H1 (cell line): ENCODE measurements around the gene TDRD12. TPM values are rescaled to one million over a fixed set of nuclear protein-coding genes. Genes with fewer than 3 reads are reported as not detected.

ENCODE experiments used
- CTCF ChIA-PET: fragments of 300-600 bp; sonication (Branson Sonifier 250); formaldehyde crosslinking; loops from one replicate; lab custom pipeline; 2021; ENCODE audit not compliant: partially characterized antibody; lab: Charles Lee
- POLR2A ChIA-PET: fragments of 300-600 bp; sonication (Branson Sonifier 250); formaldehyde crosslinking; loops from one replicate; lab custom pipeline; 2021; ENCODE audit warnings: inconsistent platforms; ENCODE audit not compliant: partially characterized antibody; lab: Charles Lee
- DNase-seq, 2 experiments: peaks; one replicate each; pipeline versions ENCODE4 v3.0.0 to v3.0.0-alpha.2; 2010 to 2022; ENCODE audit warnings: low spot score in 2 of 2, low read depth in 1 of 2, mixed read lengths in 1 of 2
- FAIRE-seq: peaks from 2 replicates; lab custom pipeline; 2011; peaks lifted over from hg19 to GRCh38; lab: Jason Lieb, UNC
- H2AFZ ChIP-seq: 2 replicates; pipeline ENCODE4 v1.8.1; 2012; ENCODE audit warnings: low read length, inconsistent platforms
- H2AK5ac ChIP-seq: 2 replicates; pipeline ENCODE4 v1.6.1; 2013; ENCODE audit warnings: low read depth, low read length
- H2BK120ac ChIP-seq: replicated peaks from 2 replicates; pipeline ENCODE3; 2013; ENCODE audit warnings: low read depth, low read length, inconsistent platforms
- H2BK12ac ChIP-seq: 2 replicates; pipeline ENCODE4 v1.6.1; 2013; ENCODE audit warnings: low read depth, low read length
- H2BK15ac ChIP-seq: 2 replicates; pipeline ENCODE4 v1.6.1; 2013; ENCODE audit warnings: low read length
- H2BK20ac ChIP-seq: 2 replicates; pipeline ENCODE4 v1.6.1; 2013; ENCODE audit warnings: low read length
- H2BK5ac ChIP-seq: 2 replicates; pipeline ENCODE4 v1.6.1; 2013; ENCODE audit warnings: low read depth, low read length
- H3K14ac ChIP-seq: 2 replicates; pipeline ENCODE4 v1.6.1; 2013; ENCODE audit warnings: inconsistent platforms; ENCODE audit not compliant: insufficient read length
- H3K18ac ChIP-seq: 2 replicates; pipeline ENCODE4 v1.6.1; 2013; ENCODE audit warnings: low read length; ENCODE audit errors: extremely low read depth
- H3K23ac ChIP-seq: 2 replicates; pipeline ENCODE4 v1.6.1; 2013; ENCODE audit warnings: inconsistent platforms; ENCODE audit not compliant: insufficient read length
- H3K23me2 ChIP-seq: 2 replicates; pipeline ENCODE4 v1.6.1; 2013; ENCODE audit warnings: low read depth, low read length
- H3K27ac ChIP-seq: 2 replicates; pipeline ENCODE4 v1.6.1; 2011; ENCODE audit warnings: low read depth, low read length, inconsistent platforms
- H3K27me3 ChIP-seq, 4 experiments: replicated peaks in 1 of 4; 1 replicate in 1 of 4; 2 replicates in 3 of 4; pipeline versions ENCODE4 v1.6.1 to v1.8.1; 2011 to 2013; ENCODE audit warnings: low read length in 3 of 4, mild to moderate bottlenecking in 3 of 4, inconsistent platforms in 2 of 4, mixed read lengths in 2 of 4, moderate library complexity in 1 of 4; ENCODE audit not compliant: control insufficient read depth in 3 of 4, insufficient read depth in 3 of 4; ENCODE audit errors: extremely low read depth in 1 of 4
- H3K36me3 ChIP-seq, 4 experiments: 2 replicates each; pipeline versions ENCODE4 v1.6.1 to v1.8.1; 2011 to 2013; ENCODE audit warnings: mild to moderate bottlenecking in 4 of 4, low read length in 3 of 4, moderate library complexity in 2 of 4, control low read depth in 1 of 4, inconsistent platforms in 1 of 4; ENCODE audit not compliant: insufficient read depth in 4 of 4, control insufficient read depth in 2 of 4
- H3K4ac ChIP-seq: replicated peaks from 2 replicates; pipeline ENCODE3; 2013; ENCODE audit warnings: low read length, low read depth, mixed read lengths, inconsistent platforms; ENCODE audit not compliant: insufficient read length
- H3K4me1 ChIP-seq, 4 experiments: replicated peaks in 1 of 4; 1 replicate in 1 of 4; 2 replicates in 3 of 4; pipeline versions ENCODE4 v1.6.1 to v1.8.1; 2011 to 2013; ENCODE audit warnings: low read length in 3 of 4, inconsistent platforms in 2 of 4, mixed read lengths in 1 of 4; ENCODE audit not compliant: insufficient read depth in 4 of 4, control insufficient read depth in 3 of 4
- H3K4me2 ChIP-seq, 2 experiments: 2 replicates each; pipeline versions ENCODE4 v1.6.1 to v1.8.1; 2011 to 2013; ENCODE audit warnings: low read depth in 2 of 2, low read length in 2 of 2, control low read depth in 1 of 2, inconsistent platforms in 1 of 2, mild to moderate bottlenecking in 1 of 2; ENCODE audit not compliant: insufficient read depth in 1 of 2
- H3K4me3 ChIP-seq, 4 experiments: fragments of 200-600, 300-600 bp in 1 of 4; sonication (generic), shearing (Covaris generic), sonication (Bioruptor Twin) in 1 of 4; 2 replicates each; pipeline versions ENCODE4 v1.5.1 to v1.8.1; 2011 to 2016; ENCODE audit warnings: low read length in 4 of 4, low read depth in 3 of 4, control low read depth in 2 of 4, inconsistent platforms in 2 of 4, mild to moderate bottlenecking in 2 of 4, mixed read lengths in 1 of 4, moderate library complexity in 1 of 4; ENCODE audit not compliant: insufficient read depth in 2 of 4; ENCODE audit errors: extremely low read depth in 1 of 4
- H3K56ac ChIP-seq: replicated peaks from 2 replicates; pipeline ENCODE3; 2013; ENCODE audit warnings: low read depth, mild to moderate bottlenecking, mixed read lengths, low read length, inconsistent platforms; ENCODE audit not compliant: insufficient read length
- H3K79me1 ChIP-seq: 2 replicates; pipeline ENCODE4 v1.6.1; 2013; ENCODE audit warnings: low read depth, low read length, control low read depth
- H3K79me2 ChIP-seq, 2 experiments: 2 replicates each; pipeline versions ENCODE4 v1.6.1 to v1.8.1; 2012 to 2013; ENCODE audit warnings: low read length in 2 of 2, mild to moderate bottlenecking in 2 of 2, inconsistent platforms in 1 of 2; ENCODE audit not compliant: insufficient read depth in 2 of 2, control insufficient read depth in 1 of 2
- H3K9ac ChIP-seq, 4 experiments: replicated peaks in 1 of 4; 1 replicate in 1 of 4; 2 replicates in 3 of 4; pipeline versions ENCODE4 v1.6.1 to v1.8.1; 2011 to 2013; ENCODE audit warnings: low read depth in 3 of 4, low read length in 3 of 4, control low read depth in 2 of 4, mild to moderate bottlenecking in 2 of 4, moderate library complexity in 2 of 4, inconsistent platforms in 1 of 4; ENCODE audit errors: extremely low read depth in 1 of 4
- H3K9me3 ChIP-seq, 2 experiments: 2 replicates each; pipeline versions ENCODE4 v1.6.1 to v1.8.1; 2012 to 2013; ENCODE audit warnings: mild to moderate bottlenecking in 2 of 2, moderate library complexity in 2 of 2, control low read depth in 1 of 2, inconsistent platforms in 1 of 2, low read depth in 1 of 2, low read length in 1 of 2, mixed read lengths in 1 of 2; ENCODE audit not compliant: insufficient read depth in 2 of 2
- H4K20me1 ChIP-seq, 2 experiments: replicated peaks in 1 of 2; 2 replicates each; pipeline versions ENCODE3 to v1.8.1; 2011 to 2013; ENCODE audit warnings: inconsistent platforms in 2 of 2, low read length in 2 of 2, mild to moderate bottlenecking in 1 of 2; ENCODE audit not compliant: insufficient read depth in 2 of 2, control insufficient read depth in 1 of 2
- H4K5ac ChIP-seq: 2 replicates; pipeline ENCODE4 v1.6.1; 2013; ENCODE audit warnings: low read length, low read depth, mixed read lengths, inconsistent platforms; ENCODE audit not compliant: insufficient read length
- H4K8ac ChIP-seq: 2 replicates; pipeline ENCODE4 v1.8.0; 2013; ENCODE audit warnings: mild to moderate bottlenecking, moderate library complexity, low read length, inconsistent platforms; ENCODE audit not compliant: insufficient read depth; ENCODE audit errors: extremely low read depth
- H4K91ac ChIP-seq: replicated peaks from 2 replicates; pipeline ENCODE3; 2013; ENCODE audit warnings: low read length, mixed read lengths, inconsistent platforms; ENCODE audit not compliant: insufficient read length
- BCL11A ChIP-seq, 2 experiments: IDR thresholded peaks; one replicate each; pipeline ENCODE4 v1.6.1; 2011; ENCODE audit warnings: low read depth in 2 of 2, low read length in 2 of 2, mild to moderate bottlenecking in 2 of 2
- BRCA1 ChIP-seq: IDR thresholded peaks from 2 replicates; pipeline ENCODE4 v1.6.1; 2012; ENCODE audit warnings: low read depth, low read length, improper control_type of control experiment
- CEBPB ChIP-seq: IDR thresholded peaks from 2 replicates; pipeline ENCODE4 v1.6.1; 2012; ENCODE audit warnings: low read depth, low read length
- CREB1 ChIP-seq: IDR thresholded peaks from 2 replicates; pipeline ENCODE4 v1.6.1; 2012; ENCODE audit warnings: inconsistent platforms
- EGR1 ChIP-seq: IDR thresholded peaks from 2 replicates; pipeline ENCODE4 v1.6.1; 2011; ENCODE audit warnings: low read depth, low read length, borderline replicate concordance
- PHF8 ChIP-seq: fragments of 200-600 bp; sonication (generic); conservative IDR thresholded peaks from 2 replicates; pipeline ENCODE4 v1.7.1; 2012; ENCODE audit warnings: low read depth, mild to moderate bottlenecking, inconsistent platforms, low read length, moderate library complexity
- POLR2A ChIP-seq, 2 experiments: IDR thresholded peaks; 1 replicate in 1 of 2; 2 replicates in 1 of 2; pipeline ENCODE4 v1.6.1; 2011; ENCODE audit warnings: low read depth in 2 of 2, low read length in 2 of 2, mild to moderate bottlenecking in 2 of 2; ENCODE audit errors: control extremely low read depth in 1 of 2
- RAD21 ChIP-seq, 2 experiments: IDR thresholded peaks in 1 of 2; conservative IDR thresholded peaks in 1 of 2; 2 replicates each; pipeline ENCODE4 v1.6.1; 2011; ENCODE audit warnings: low read depth in 2 of 2, low read length in 2 of 2, improper control_type of control experiment in 1 of 2, inconsistent platforms in 1 of 2, mild to moderate bottlenecking in 1 of 2, moderate library complexity in 1 of 2
- RBBP5 ChIP-seq: IDR thresholded peaks from 2 replicates; pipeline ENCODE4 v1.7.1; 2012; ENCODE audit warnings: low read depth, mild to moderate bottlenecking, inconsistent platforms, low read length, moderate library complexity, borderline replicate concordance
- RFX5 ChIP-seq: IDR thresholded peaks from 2 replicates; pipeline ENCODE4 v1.6.1; 2011; ENCODE audit warnings: low read depth, low read length, improper control_type of control experiment, borderline replicate concordance
- SIN3A ChIP-seq, 2 experiments: IDR thresholded peaks in 1 of 2; conservative IDR thresholded peaks in 1 of 2; 2 replicates each; pipeline ENCODE4 v1.6.1; 2011 to 2012; ENCODE audit warnings: low read length in 2 of 2, improper control_type of control experiment in 1 of 2, low read depth in 1 of 2, mild to moderate bottlenecking in 1 of 2
- SIX5 ChIP-seq: IDR thresholded peaks from 2 replicates; pipeline ENCODE4 v1.6.1; 2011; ENCODE audit warnings: mild to moderate bottlenecking, low read depth, low read length
- SP2 ChIP-seq: IDR thresholded peaks from 2 replicates; pipeline ENCODE4 v1.6.1; 2012; ENCODE audit warnings: mild to moderate bottlenecking, low read length, inconsistent platforms
- SRF ChIP-seq: IDR thresholded peaks from 2 replicates; pipeline ENCODE4 v1.6.1; 2011; ENCODE audit warnings: mild to moderate bottlenecking, low read depth, low read length, moderate library complexity
- SUZ12 ChIP-seq: fragments of 200-600 bp; sonication (generic); IDR thresholded peaks from 2 replicates; pipeline ENCODE4 v1.6.1; 2012; ENCODE audit warnings: mild to moderate bottlenecking, inconsistent platforms, low read length, moderate library complexity, mixed read lengths
- YY1 ChIP-seq: IDR thresholded peaks from 2 replicates; pipeline ENCODE4 v1.6.1; 2011; ENCODE audit warnings: low read depth, mild to moderate bottlenecking, low read length
- WGBS, 2 experiments: shearing (Covaris generic) in 1 of 2; methylation state at CpG; one replicate each; pipeline versions ENCODE4 v1.1.6 to v1.1.7; 2013 to 2015; ENCODE audit warnings: low lambda C conversion rate in 2 of 2, mixed read lengths in 2 of 2, inconsistent platforms in 1 of 2, low coverage in 1 of 2, missing lambda C conversion rate in 1 of 2; ENCODE audit not compliant: insufficient replicate concordance in 2 of 2, insufficient coverage in 1 of 2, insufficient read length in 1 of 2; ENCODE audit errors: extremely low coverage in 1 of 2, missing lambda C conversion rate in 1 of 2; 5-methylcytosine and 5-hydroxymethylcytosine counted together
- polyA plus RNA-seq, 7 experiments: library from polyadenylated mRNA; depleted of rRNA in 3 of 7; stranded (reverse) in 5 of 7; unstranded in 2 of 7; fragments of >200 nt in 5 of 7; fragments of 200-250 nt in 2 of 7; gene quantifications; 1 replicate in 5 of 7; 2 replicates in 1 of 7; 4 replicates in 1 of 7; pipeline versions ENCODE4 v1.2.1 to v1.2.3, GENCODE V29; 2011 to 2013; ENCODE audit warnings: missing spikeins in 2 of 7, mixed read lengths in 2 of 7
- total RNA-seq: library from RNA; stranded (reverse); fragmentation: NEBNext Ultra II Directional; extraction: Animal tissue kit (Norgen Biotek cat#: 25700); gene quantifications from 2 replicates; pipeline ENCODE4 v1.2.1, GENCODE V29; 2021

TDRD12 gene
- total and polyA plus RNA-seq, 2 of the 8 experiments (the other 6 are each of a cell fraction or from before 2014, with no cell fraction given) = 0.39 to 0.88 TPM

GRCh38 chr19:32866061-32866460 is 146.5 kb downstream of the TDRD12 start:
- 0 out of 2 replicates have a peak overlapping the region, but pooled peaks have one; percentile 61 for H2BK15ac ChIP-seq
- H4K91ac ChIP-seq = no peak overlapping the region
- H3K4me1 ChIP-seq = peaks cover 0 to 4% (median 1%) of the 10 kb centered on the region in 4 experiments; a peak in 4 of 7 replicates
- DNase-seq (no peak), FAIRE-seq (no peak)
- no peaks in the 10 kb centered on the region for H3K9me3 ChIP-seq
- H3K56ac ChIP-seq = no peak overlapping the region
- H4K5ac ChIP-seq = no peak overlapping the region
- ChIA-PET CTCF (interaction anchor here (1.5 kb wide), 1 partner anchor 11 kb away, joined by 6 read pairs; no protein-coding TSS in a partner anchor), POLR2A (no interaction called here)
- H3K27me3 ChIP-seq = no peaks in the 10 kb centered on the region
- no peak overlapping the region for H3K14ac ChIP-seq
- no peak overlapping the region for H3K9ac ChIP-seq
- WGBS, 2 experiments = 89% methylated on average over 6 of the region's 7 CpGs; no CpG with 5 or more reads in 1 of the 2 experiments
- no peaks in the 10 kb centered on the region for H4K20me1 ChIP-seq
- H3K4me3 ChIP-seq = no peak overlapping the region
- no peak overlapping the region for H3K23ac ChIP-seq
- no peak overlapping the region for H3K4me2 ChIP-seq
- no peak overlapping the region for H3K18ac ChIP-seq
- no peaks in the 10 kb centered on the region for H3K36me3 ChIP-seq
- no peak overlapping the region for H2AFZ ChIP-seq
- H3K23me2 ChIP-seq = no peaks in the 10 kb centered on the region
- H2BK12ac ChIP-seq = no peak overlapping the region
- TF ChIP-seq SIX5 = no peak
- TF ChIP-seq BRCA1 = no peak
- no peak for TF ChIP-seq BCL11A (IDR thresholded peaks at IDR 0.05; ENCODE audit: low read depth in 2 of 2, low read length in 2 of 2)
- no peak for TF ChIP-seq RAD21 (IDR thresholded peaks at IDR 0.05 in 1 of 2, conservative IDR thresholded peaks at IDR 0.05 in 1 of 2; ENCODE audit: low read depth in 2 of 2, low read length in 2 of 2)
- TF ChIP-seq PHF8 = no peak
- TF ChIP-seq SRF = no peak
- TF ChIP-seq RFX5 = no peak
- TF ChIP-seq CREB1 = no peak
- TF ChIP-seq EGR1 = no peak
- no peak for TF ChIP-seq POLR2A (IDR thresholded peaks at IDR 0.05; ENCODE audit: control extremely low read depth in 1 of 2, low read depth in 2 of 2, low read length in 2 of 2)
- TF ChIP-seq CEBPB = no peak
- TF ChIP-seq SIN3A (conservative IDR thresholded peaks at IDR 0.05 in 1 of 2, IDR thresholded peaks at IDR 0.05 in 1 of 2; ENCODE audit: low read depth in 1 of 2, low read length in 2 of 2) = no peak
- no peak for TF ChIP-seq RBBP5
- no peak for TF ChIP-seq SUZ12
- no peak for TF ChIP-seq SP2
- no peak for TF ChIP-seq YY1
- H2BK20ac ChIP-seq = no peak overlapping the region
- peak overlapping the region; percentile 91 for H4K8ac ChIP-seq
- no peaks in the 10 kb centered on the region for H3K79me1 ChIP-seq
- no peak overlapping the region for H3K4ac ChIP-seq
- no peak overlapping the region for H2AK5ac ChIP-seq
- no peaks in the 10 kb centered on the region for H3K79me2 ChIP-seq
- H2BK120ac ChIP-seq = no peak overlapping the region
- H3K27ac ChIP-seq = no peak overlapping the region
- H2BK5ac ChIP-seq = no peak overlapping the region
